ENCODE measurements around the gene CCDC74B.
"Not testable (repeated sequence)": the region's sequence is repeated elsewhere in the genome, so short reads cannot be mapped to it uniquely, and the experiment has no call there.

GRCh38 chr2:130143266-130144039 lies 1.5 kb downstream of the CCDC74B start:
- TF ChIP-seq POLR2A, CTCF (IDR thresholded peaks at IDR 0.05): not testable (repeated sequence)
